Measurements from ENCODE around the gene SLC2A4RG. TPM values are rescaled to one million over a fixed set of nuclear protein-coding genes. Genes with fewer than 3 reads are reported as not detected.

SLC2A4RG gene
- total RNA-seq, 1 donor from 2014 or later, result 10.4 TPM

DNA sequence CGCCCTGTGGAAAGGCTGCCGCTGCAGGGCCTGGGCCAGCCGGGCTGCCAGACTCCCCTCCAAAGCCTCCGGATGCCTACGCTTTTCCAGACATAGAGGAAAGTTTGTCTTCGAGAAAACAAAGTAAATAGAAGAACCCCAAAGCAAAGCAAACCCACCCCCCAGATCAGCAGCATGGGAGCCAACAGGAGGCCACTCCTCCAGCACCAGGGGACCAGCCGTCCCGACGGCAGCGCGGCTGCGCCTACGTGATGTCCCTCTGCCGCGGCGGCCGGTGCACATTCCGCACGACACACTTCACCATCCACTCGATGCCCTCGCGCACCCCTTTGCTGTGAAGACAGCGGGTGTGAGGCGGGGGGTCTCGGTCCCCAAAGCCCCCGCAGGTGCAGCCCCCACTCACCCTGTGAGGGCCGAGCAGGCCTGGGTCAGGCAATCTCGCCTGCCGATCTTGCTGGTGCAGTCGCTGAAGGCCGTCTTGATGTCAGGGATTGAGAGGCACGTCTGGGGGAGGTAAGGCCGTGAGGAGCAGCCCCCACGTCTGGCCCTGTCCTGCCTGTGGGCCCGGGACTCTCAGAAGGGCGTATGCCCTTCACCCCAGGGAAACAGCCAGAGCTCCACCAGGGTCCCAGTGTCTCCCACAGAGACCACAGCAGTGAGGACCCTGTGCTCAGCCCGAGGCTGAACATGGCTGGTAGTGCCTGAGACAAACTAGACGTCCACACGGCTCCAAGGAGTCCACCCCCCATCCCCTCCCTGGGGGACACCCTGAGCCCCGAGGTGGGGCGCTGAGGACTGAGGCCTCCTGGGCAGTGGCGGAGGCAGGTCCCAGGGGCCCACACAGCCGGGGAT lies 39.2 kb upstream of the SLC2A4RG start:
- peaks cover 29 to 43% (median 39%) of the 10 kb centered on the region in 3 donors for H3K4me1 ChIP-seq (ENCODE audit: control insufficient read depth in 3 of 3, insufficient read depth in 3 of 3, low read length in 3 of 3)
- H3K4me3 ChIP-seq (ENCODE audit: low read length in 3 of 3), result no peak overlapping the region
- no peaks in the 10 kb centered on the region for H3K9me3 ChIP-seq (ENCODE audit: control insufficient read depth in 3 of 3, low read length in 3 of 3)
- peaks cover 21 to 28% (median 26%) of the 10 kb centered on the region in 3 donors for H3K36me3 ChIP-seq (ENCODE audit: control insufficient read depth in 3 of 3, insufficient read depth in 3 of 3, low read length in 3 of 3)
- H3K9ac ChIP-seq (ENCODE audit: low read depth in 1 of 3, low read length in 3 of 3), result peak overlapping the region in 1 of 3 donors; percentile 16
- no peaks in the 10 kb centered on the region for H3K27me3 ChIP-seq (ENCODE audit: control insufficient read depth in 3 of 3, insufficient read depth in 3 of 3, low read length in 3 of 3)
- peak overlapping the region; percentile 72 for H3K27ac ChIP-seq (ENCODE audit: low read depth, low read length)

DNA sequence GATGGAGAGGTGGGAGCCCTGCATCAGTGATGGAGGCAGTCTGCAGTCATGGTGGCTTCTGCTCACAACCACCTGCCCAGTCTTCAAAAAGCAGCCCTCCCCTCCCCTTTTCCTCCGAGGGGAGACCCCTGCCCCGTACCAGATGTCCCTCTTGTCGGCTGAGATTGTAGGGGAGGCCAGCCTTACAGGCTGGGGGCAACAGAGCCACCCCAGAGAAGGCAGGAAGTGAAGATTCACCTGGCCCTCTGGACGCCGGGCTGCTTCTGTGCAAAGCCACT lies 38.6 kb upstream of the SLC2A4RG start:
- H3K9me3 ChIP-seq (ENCODE audit: control insufficient read depth in 3 of 3, low read length in 3 of 3), result no peaks in the 10 kb centered on the region
- H3K4me1 ChIP-seq (ENCODE audit: control insufficient read depth in 3 of 3, insufficient read depth in 3 of 3, low read length in 3 of 3), result peaks cover 30 to 40% (median 35%) of the 10 kb centered on the region in 3 donors
- H3K9ac ChIP-seq (ENCODE audit: low read depth in 1 of 3, low read length in 3 of 3), result no peak overlapping the region
- peaks cover 26 to 32% (median 31%) of the 10 kb centered on the region in 3 donors for H3K36me3 ChIP-seq (ENCODE audit: control insufficient read depth in 3 of 3, insufficient read depth in 3 of 3, low read length in 3 of 3)
- no peak overlapping the region for H3K4me3 ChIP-seq (ENCODE audit: low read length in 3 of 3)
- no peaks in the 10 kb centered on the region for H3K27me3 ChIP-seq (ENCODE audit: control insufficient read depth in 3 of 3, insufficient read depth in 3 of 3, low read length in 3 of 3)
- no peak overlapping the region for H3K27ac ChIP-seq (ENCODE audit: low read depth, low read length)

DNA sequence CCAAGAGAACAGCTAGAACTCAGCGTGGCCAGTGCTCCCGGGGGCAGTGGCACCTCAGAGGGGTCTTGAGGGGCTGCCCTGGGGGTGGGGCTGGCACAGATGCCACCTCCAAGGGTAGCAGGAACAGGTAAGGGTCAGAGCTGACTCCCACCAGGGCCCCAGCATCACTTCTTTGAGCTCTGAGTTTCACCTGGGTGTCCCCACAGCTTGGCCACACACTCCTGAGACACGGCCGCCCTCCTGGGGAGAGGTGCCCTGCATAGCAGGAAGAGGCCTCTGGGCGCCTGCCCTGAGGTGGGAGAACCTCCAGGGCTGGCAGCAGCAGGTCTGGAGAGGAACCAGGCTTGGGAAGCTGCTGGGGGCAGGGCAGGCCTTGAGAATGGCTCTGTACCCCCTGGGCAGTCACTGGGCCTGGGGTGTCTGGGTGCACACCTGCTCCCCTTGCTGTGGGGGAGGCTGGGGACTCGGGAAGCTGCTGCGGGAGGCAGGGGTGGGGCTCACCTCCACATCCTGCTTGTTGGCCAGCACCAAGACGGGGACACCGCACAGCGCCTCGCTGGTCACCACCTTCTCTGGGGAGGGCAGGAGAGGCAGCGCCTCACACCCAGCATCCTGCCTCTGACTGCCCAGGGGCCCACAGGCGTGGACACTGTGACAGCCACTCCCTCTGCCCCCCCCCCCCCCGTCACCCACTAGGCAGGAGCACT lies 38.1 kb upstream of the SLC2A4RG start:
- H3K36me3 ChIP-seq (ENCODE audit: control insufficient read depth in 3 of 3, insufficient read depth in 3 of 3, low read length in 3 of 3), result peaks cover 31 to 36% (median 36%) of the 10 kb centered on the region in 3 donors
- no peaks in the 10 kb centered on the region for H3K9me3 ChIP-seq (ENCODE audit: control insufficient read depth in 3 of 3, low read length in 3 of 3)
- H3K27me3 ChIP-seq (ENCODE audit: control insufficient read depth in 3 of 3, insufficient read depth in 3 of 3, low read length in 3 of 3), result no peaks in the 10 kb centered on the region
- H3K9ac ChIP-seq (ENCODE audit: low read depth in 1 of 3, low read length in 3 of 3), result no peak overlapping the region
- H3K4me1 ChIP-seq (ENCODE audit: control insufficient read depth in 3 of 3, insufficient read depth in 3 of 3, low read length in 3 of 3), result peaks cover 35 to 41% (median 37%) of the 10 kb centered on the region in 3 donors
- no peak overlapping the region for H3K4me3 ChIP-seq (ENCODE audit: low read length in 3 of 3)
- H3K27ac ChIP-seq (ENCODE audit: low read depth, low read length), result no peak overlapping the region

DNA sequence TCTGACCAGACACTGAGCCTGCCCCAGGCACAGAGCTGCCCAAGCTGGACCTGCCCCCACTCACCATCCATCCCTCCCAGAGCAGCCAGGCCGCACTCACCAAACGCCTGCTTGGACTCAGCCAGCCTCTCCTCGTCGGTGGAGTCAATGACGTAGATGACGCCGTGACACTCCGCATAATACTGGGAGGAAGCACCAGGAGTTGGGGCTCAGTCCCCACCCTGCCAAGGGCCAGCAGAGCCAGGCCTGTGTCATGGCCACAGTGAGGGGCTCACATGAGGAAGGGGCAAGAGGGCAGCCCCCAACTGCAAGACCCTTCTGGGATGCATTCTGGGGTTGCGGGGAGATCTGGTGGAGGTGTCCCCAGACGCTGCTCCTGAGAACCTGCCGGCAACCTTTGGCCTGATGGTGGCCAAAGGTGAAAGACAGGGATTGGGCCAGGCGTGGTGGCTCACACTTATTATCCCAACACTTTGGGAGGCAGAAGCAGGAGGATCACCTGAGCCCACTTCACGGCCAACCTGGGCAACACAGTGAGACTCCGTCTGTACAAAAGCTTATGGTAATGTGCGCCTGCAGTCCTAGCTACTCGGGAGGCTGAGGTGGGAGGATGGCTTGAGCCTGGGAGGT lies 37.4 kb upstream of the SLC2A4RG start:
- Histone ChIP-seq H3K9me3 (ENCODE audit: control insufficient read depth in 3 of 3, low read length in 3 of 3) (no peaks in the 10 kb centered on the region), H3K9ac (ENCODE audit: low read depth in 1 of 3, low read length in 3 of 3) (no peak overlapping the region), H3K4me1 (ENCODE audit: control insufficient read depth in 3 of 3, insufficient read depth in 3 of 3, low read length in 3 of 3) (peaks cover 35 to 41% (median 37%) of the 10 kb centered on the region in 3 donors), H3K36me3 (ENCODE audit: control insufficient read depth in 3 of 3, insufficient read depth in 3 of 3, low read length in 3 of 3) (peaks cover 31 to 41% (median 37%) of the 10 kb centered on the region in 3 donors), H3K27ac (ENCODE audit: low read depth, low read length) (no peak overlapping the region), H3K27me3 (ENCODE audit: control insufficient read depth in 3 of 3, insufficient read depth in 3 of 3, low read length in 3 of 3) (no peaks in the 10 kb centered on the region), H3K4me3 (ENCODE audit: low read length in 3 of 3) (no peak overlapping the region)

DNA sequence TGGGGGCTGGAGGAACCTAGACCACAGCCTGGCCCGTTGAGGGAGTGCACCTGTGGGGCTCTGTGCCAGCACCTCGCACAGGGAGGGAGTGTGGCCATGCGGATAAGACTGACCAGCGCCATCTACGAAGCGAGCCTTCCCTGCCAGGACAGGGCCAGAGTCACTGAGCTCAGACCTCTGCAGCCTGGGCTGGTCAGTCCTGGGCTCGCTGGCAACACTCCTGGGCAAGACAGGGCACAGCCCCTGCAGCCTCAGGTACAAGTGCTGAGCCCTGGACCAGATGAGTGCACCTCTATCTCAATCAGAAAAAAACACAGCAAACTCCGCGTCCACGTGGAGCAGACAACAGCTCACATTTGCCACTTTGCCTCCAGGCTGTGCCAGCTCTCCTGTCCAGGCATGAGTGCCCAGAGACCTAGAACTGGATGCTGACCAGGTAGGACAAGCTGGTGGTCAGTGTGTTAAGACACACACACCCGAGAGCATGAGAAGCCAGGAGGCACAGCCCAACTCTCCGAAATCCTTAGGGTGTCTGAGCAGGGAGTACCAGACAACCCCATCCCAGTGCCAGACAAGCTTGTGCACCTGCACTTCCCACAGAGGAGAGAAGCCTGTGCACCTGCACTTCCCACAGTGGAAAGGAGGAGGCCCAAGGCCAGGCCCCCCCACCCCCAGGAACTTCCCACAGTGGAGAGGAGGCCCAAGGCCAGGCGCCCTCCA lies 36.7 kb upstream of the SLC2A4RG start:
- H3K4me1 ChIP-seq (ENCODE audit: control insufficient read depth in 3 of 3, insufficient read depth in 3 of 3, low read length in 3 of 3), result peaks cover 27 to 37% (median 31%) of the 10 kb centered on the region in 3 donors
- no peak overlapping the region for H3K9ac ChIP-seq (ENCODE audit: low read depth in 1 of 3, low read length in 3 of 3)
- no peaks in the 10 kb centered on the region for H3K9me3 ChIP-seq (ENCODE audit: control insufficient read depth in 3 of 3, low read length in 3 of 3)
- H3K27me3 ChIP-seq (ENCODE audit: control insufficient read depth in 3 of 3, insufficient read depth in 3 of 3, low read length in 3 of 3), result no peaks in the 10 kb centered on the region
- H3K36me3 ChIP-seq (ENCODE audit: control insufficient read depth in 3 of 3, insufficient read depth in 3 of 3, low read length in 3 of 3), result peaks cover 31 to 41% (median 37%) of the 10 kb centered on the region in 3 donors
- no peak overlapping the region for H3K27ac ChIP-seq (ENCODE audit: low read depth, low read length)
- no peak overlapping the region for H3K4me3 ChIP-seq (ENCODE audit: low read length in 3 of 3)

DNA sequence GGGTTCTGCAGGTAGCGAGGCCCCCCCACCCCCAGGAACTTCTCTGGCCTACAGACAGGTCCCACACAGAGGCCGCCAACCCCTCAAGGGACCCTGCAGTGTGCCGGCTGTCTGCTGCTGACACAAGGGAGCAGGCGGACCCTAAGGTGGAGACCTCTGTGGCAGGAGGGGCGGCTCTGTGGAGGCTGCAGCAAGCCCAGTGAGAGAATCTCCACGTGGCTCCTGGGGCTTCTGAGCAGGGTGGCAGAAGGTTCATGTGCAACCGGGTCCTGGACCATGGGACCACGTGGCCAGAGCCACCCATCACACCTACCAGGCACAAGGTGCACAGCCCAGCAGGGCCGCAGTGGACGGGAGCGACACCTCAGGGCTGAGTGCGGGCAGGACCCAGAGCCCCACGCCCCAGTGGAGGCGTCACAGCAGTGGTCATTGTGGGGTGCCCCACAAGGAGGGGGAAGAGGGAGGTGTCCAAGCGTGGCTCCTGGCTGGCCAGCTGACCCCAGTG lies 36.1 kb upstream of the SLC2A4RG start:
- Histone ChIP-seq H3K9me3 (ENCODE audit: control insufficient read depth in 3 of 3, low read length in 3 of 3) (no peaks in the 10 kb centered on the region), H3K27me3 (ENCODE audit: control insufficient read depth in 3 of 3, insufficient read depth in 3 of 3, low read length in 3 of 3) (no peaks in the 10 kb centered on the region), H3K4me1 (ENCODE audit: control insufficient read depth in 3 of 3, insufficient read depth in 3 of 3, low read length in 3 of 3) (peaks cover 24 to 34% (median 30%) of the 10 kb centered on the region in 3 donors), H3K36me3 (ENCODE audit: control insufficient read depth in 3 of 3, insufficient read depth in 3 of 3, low read length in 3 of 3) (peaks cover 31 to 41% (median 37%) of the 10 kb centered on the region in 3 donors), H3K4me3 (ENCODE audit: low read length in 3 of 3) (no peak overlapping the region), H3K27ac (ENCODE audit: low read depth, low read length) (no peak overlapping the region), H3K9ac (ENCODE audit: low read depth in 1 of 3, low read length in 3 of 3) (no peak overlapping the region)

DNA sequence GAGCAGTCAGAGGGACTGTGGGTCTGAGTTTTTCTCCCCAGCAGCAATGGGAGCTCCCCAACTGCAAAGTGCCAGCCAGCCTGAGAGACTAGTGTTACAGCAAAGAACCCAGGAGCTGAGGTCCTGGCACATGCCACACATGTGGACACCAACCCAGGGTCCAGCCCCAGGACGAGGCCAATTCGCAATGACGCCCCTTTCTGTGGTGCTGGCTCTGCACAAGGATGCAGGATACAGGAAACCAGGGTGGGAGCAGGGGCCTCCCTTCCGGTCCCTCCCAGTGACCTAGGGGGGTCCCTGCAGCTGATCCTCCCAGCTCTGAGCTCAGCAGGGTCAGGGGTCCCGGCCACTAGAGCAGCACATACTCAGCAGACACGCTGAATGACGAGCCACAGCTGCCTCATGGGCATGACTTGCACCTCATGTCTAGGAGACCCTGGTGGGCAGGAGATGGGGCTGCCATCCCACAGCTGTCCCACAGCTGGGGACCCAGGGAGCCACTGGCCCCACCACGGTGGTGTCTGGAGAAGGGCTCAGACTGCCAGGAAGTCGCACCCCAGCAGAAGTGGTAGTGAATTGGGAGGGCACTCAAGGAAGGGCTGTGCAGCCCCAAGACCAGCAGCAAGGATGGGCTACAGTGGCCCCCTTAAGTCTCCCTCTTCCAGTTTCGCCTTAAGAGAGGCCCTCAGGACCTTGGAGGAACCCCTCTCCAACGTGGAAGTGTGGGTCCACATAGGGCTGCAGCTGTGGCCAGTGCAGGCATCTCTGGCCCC lies 35.4 kb upstream of the SLC2A4RG start:
- H3K27me3 ChIP-seq (ENCODE audit: control insufficient read depth in 3 of 3, insufficient read depth in 3 of 3, low read length in 3 of 3), result no peaks in the 10 kb centered on the region
- peaks cover 24 to 34% (median 30%) of the 10 kb centered on the region in 3 donors for H3K4me1 ChIP-seq (ENCODE audit: control insufficient read depth in 3 of 3, insufficient read depth in 3 of 3, low read length in 3 of 3)
- H3K9me3 ChIP-seq (ENCODE audit: control insufficient read depth in 3 of 3, low read length in 3 of 3), result no peaks in the 10 kb centered on the region
- H3K4me3 ChIP-seq (ENCODE audit: low read length in 3 of 3), result no peak overlapping the region
- no peak overlapping the region for H3K27ac ChIP-seq (ENCODE audit: low read depth, low read length)
- H3K36me3 ChIP-seq (ENCODE audit: control insufficient read depth in 3 of 3, insufficient read depth in 3 of 3, low read length in 3 of 3), result peaks cover 37 to 45% (median 37%) of the 10 kb centered on the region in 3 donors
- peak overlapping the region in 1 of 3 donors; percentile 23 for H3K9ac ChIP-seq (ENCODE audit: low read depth in 1 of 3, low read length in 3 of 3)

DNA sequence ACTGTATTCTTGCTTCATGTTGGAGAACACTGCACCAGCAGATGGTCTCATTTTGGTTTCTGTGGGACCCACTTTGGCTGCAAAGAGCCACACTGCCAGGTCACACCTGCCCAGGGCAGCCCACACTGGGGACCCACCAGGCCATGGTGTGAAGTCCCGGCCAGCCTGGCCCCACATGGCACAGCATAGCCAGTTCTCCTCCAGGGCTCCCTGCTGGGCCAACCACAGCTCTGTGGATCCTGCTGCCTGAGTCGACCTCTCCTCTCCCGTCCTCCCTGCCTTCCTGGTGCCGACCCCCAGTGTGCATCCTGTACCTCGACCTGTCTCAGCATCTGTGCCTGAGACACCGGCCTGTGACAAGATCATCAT lies 34.8 kb upstream of the SLC2A4RG start:
- H3K9ac ChIP-seq (ENCODE audit: low read depth in 1 of 3, low read length in 3 of 3), result peak overlapping the region in 1 of 3 donors; percentile 23
- no peak overlapping the region for H3K27ac ChIP-seq (ENCODE audit: low read depth, low read length)
- peaks cover 37 to 46% (median 37%) of the 10 kb centered on the region in 3 donors for H3K36me3 ChIP-seq (ENCODE audit: control insufficient read depth in 3 of 3, insufficient read depth in 3 of 3, low read length in 3 of 3)
- H3K27me3 ChIP-seq (ENCODE audit: control insufficient read depth in 3 of 3, insufficient read depth in 3 of 3, low read length in 3 of 3), result no peaks in the 10 kb centered on the region
- H3K4me1 ChIP-seq (ENCODE audit: control insufficient read depth in 3 of 3, insufficient read depth in 3 of 3, low read length in 3 of 3), result peaks cover 23 to 30% (median 25%) of the 10 kb centered on the region in 3 donors
- no peaks in the 10 kb centered on the region for H3K9me3 ChIP-seq (ENCODE audit: control insufficient read depth in 3 of 3, low read length in 3 of 3)
- H3K4me3 ChIP-seq (ENCODE audit: low read length in 3 of 3), result no peak overlapping the region

Measured in skeletal muscle tissue (tissue), 4 donors.